Left ventricle myocardium superior (tissue), 1 donor: ENCODE results near the gene AMPD2. TPM values are rescaled to one million over a fixed set of nuclear protein-coding genes. Genes with fewer than 3 reads are reported as not detected.

ENCODE experiments used
- ATAC-seq: fragments of 200-7000 bp; cut with Tn5 transposase; one replicate; pipeline ENCODE4 v1.9.1; 2020; ENCODE audit warnings: mild to moderate bottlenecking, moderate library complexity
- DNase-seq: peaks from one replicate; pipeline ENCODE4 v3.0.0-alpha.2; 2020
- intact Hi-C: fragments of 100-400 bp; cut with micrococcal nuclease; formaldehyde crosslinking; loops from one replicate; pipeline ENCODE4 v1.11.0; 2022
- total RNA-seq: library from RNA; stranded (reverse); fragmentation: NEBNext Ultra II Directional; extraction: Animal tissue kit (Norgen Biotek cat#: 25700); gene quantifications from one replicate; pipeline ENCODE4 v1.2.1, GENCODE V29; 2021
- donor health status: DM: no; HTN: yes; CAD: no; lungs with severe emphysema.

Gene AMPD2
- total RNA-seq, 1 donor from 2014 or later = 11.0 TPM

- ATAC-seq (no peak), DNase-seq (no peak)
- intact Hi-C loops = no loop called here
Observed at GRCh38 chr1:109613361-109614147, 6.1 kb upstream of the AMPD2 start.

- ATAC-seq = peak; percentile 14
- intact Hi-C loops = no loop called here
- DNase-seq = no peak
Observed at GRCh38 chr1:109615879-109616278, 3.8 kb upstream of the AMPD2 start.

- ATAC-seq (no peak), DNase-seq (no peak)
- intact Hi-C loops = no loop called here
Observed at GRCh38 chr1:109616391-109616790, 3.2 kb upstream of the AMPD2 start.

- intact Hi-C loops = no loop called here
- ATAC-seq (no peak), DNase-seq (no peak)
Observed at GRCh38 chr1:109617291-109617801, 2.3 kb upstream of the AMPD2 start.

- no peak for ATAC-seq
- intact Hi-C loops = no loop called here
- no peak for DNase-seq
Observed at GRCh38 chr1:109618661-109619575, 719 bp upstream of the AMPD2 start.

GRCh38 chr1:109620401-109620791 is 759 bp downstream of the AMPD2 start:
- DNase-seq = peak; percentile 60
- peak; percentile 57 for ATAC-seq
- intact Hi-C loops = no loop called here

- DNase-seq (peak; percentile 96), ATAC-seq (peak; percentile 83)
- intact Hi-C loops = no loop called here
Observed at GRCh38 chr1:109620841-109621286, 1.2 kb downstream of the AMPD2 start.

GRCh38 chr1:109621379-109622136 is 1.9 kb downstream of the AMPD2 start:
- intact Hi-C loops = no loop called here

GRCh38 chr1:109622137-109622892 is 2.7 kb downstream of the AMPD2 start:
- DNase-seq (no peak), ATAC-seq (no peak)
- intact Hi-C loops = no loop called here

More at GRCh38 chr1:109621379-109622136, 1.9 kb downstream of the AMPD2 start:
- ATAC-seq = no peak
- no peak for DNase-seq

GRCh38 chr1:109622895-109623294 is 3.3 kb downstream of the AMPD2 start:
- DNase-seq (no peak), ATAC-seq (no peak)
- intact Hi-C loops = no loop called here

- intact Hi-C loops = no loop called here
- no peak for DNase-seq
- ATAC-seq = no peak
Observed at GRCh38 chr1:109623601-109624161, 4.0 kb downstream of the AMPD2 start.

GRCh38 chr1:109624201-109625010 is 4.8 kb downstream of the AMPD2 start:
- ATAC-seq (no peak), DNase-seq (no peak)
- intact Hi-C loops = no loop called here

- ATAC-seq = no peak
- intact Hi-C loops = no loop called here
- DNase-seq = no peak
Observed at GRCh38 chr1:109625176-109625575, 5.5 kb downstream of the AMPD2 start.

GRCh38 chr1:109625601-109626560 is 6.2 kb downstream of the AMPD2 start:
- DNase-seq = no peak
- no peak for ATAC-seq
- intact Hi-C loops = no loop called here

- no peak for ATAC-seq
- DNase-seq = no peak
- intact Hi-C loops = no loop called here
Observed at GRCh38 chr1:109626682-109627408, 7.2 kb downstream of the AMPD2 start.
